GM12891 (cell line): ENCODE measurements around the gene FNDC3B.

Source experiments
- POLR2A ChIP-seq: IDR thresholded peaks from 2 replicates; pipeline ENCODE4 v1.6.1; 2011; ENCODE audit warnings: low read depth, low read length, control low read depth
- POLR2AphosphoS5 ChIP-seq: IDR thresholded peaks from 2 replicates; pipeline ENCODE4 v1.6.1; 2011; ENCODE audit warnings: low read depth, low read length, control low read depth

DNA sequence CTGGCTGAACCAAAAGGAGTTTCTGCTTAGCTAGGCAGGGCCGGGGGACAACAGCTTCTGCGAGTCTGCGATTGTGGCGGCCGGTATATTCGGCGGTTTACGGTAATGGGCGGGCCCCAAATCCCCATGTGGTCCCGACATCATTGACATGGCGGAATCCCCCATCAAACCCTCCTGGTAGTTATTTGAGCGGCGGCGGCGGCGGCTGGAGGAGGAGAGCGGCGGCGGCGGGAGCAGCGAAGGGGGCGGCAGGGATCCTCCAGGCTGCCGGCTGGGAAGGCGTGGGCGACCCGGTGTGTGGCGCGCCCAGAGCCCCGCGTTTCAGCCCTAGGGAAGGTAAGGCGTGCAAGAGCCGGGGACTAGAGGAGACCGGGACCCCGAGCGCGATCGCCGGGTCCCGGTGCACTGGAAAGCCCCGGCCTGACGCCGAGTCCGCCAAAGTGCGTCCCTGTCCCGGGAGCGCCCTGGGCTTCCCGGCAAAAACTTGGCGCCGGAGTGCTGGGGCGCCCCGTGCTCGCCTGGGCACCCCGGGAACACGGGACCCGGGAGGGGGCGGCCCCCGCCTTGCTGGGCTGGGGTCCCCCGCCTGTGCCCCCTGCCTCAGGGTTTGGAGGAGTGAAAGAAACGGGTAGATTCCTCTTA, at the start of gene FNDC3B:
- no peak for TF ChIP-seq POLR2AphosphoS5
- 0 out of 2 replicates have a peak, but pooled peaks have one; percentile 32 for TF ChIP-seq POLR2A
